HG02588 (cell line): ENCODE measurements around the gene HES5.

ENCODE experiments used
- ATAC-seq: cut with Tn5 transposase; IDR thresholded peaks from one replicate; pipeline ENCODE4 v1.9.1; 2021; ENCODE audit warnings: mild to moderate bottlenecking, moderate library complexity; ENCODE audit not compliant: unreplicated experiment

The HES5 gene

GRCh38 chr1:2501820-2502119 lies 28.3 kb downstream of the HES5 start:
- no peak for ATAC-seq

GRCh38 chr1:2501041-2501819 lies 28.8 kb downstream of the HES5 start:
- ATAC-seq = no peak

GRCh38 chr1:2499986-2500596 lies 30.0 kb downstream of the HES5 start:
- no peak for ATAC-seq

DNA sequence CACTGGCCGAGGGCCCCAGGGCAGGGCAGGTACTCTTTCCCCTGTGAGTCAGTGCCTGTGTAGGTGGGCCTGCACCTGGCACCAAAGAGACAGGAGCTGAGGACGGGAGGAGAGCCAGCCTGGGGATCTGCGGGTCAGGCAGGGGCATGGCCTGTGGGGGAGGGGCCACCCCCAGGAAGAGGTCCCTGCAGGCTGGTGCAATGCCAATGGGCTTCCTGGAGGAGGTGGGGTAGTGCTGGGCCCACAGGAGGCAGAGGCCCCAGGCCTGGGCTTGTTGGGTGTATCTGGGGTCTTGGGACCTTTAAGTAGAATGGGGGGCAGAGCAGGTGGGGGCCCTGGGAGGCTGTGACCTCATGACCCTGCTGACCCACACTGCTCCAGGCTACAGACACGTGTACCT lies 30.8 kb downstream of the HES5 start:
- no peak for ATAC-seq

DNA sequence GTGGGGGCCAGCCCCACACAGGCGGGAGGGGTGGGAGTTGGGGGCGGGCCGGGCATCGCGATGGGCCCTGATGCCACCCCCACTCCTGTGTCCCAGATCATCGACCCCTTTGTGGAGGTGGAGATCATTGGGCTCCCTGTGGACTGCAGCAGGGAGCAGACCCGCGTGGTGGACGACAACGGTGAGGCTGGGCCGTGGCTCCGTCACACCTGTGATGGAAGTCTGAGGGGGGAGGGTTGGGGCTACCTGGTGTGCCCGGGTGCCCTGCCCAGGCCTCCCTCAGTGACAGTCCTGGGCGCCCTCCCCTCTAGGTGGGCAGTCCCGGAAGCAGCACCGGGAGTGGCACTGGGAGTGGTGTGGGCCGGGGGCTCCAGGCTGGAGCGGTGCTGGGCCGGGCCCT lies 31.4 kb downstream of the HES5 start:
- no peak for ATAC-seq

GRCh38 chr1:2497891-2498290 lies 32.2 kb downstream of the HES5 start:
- no peak for ATAC-seq

DNA sequence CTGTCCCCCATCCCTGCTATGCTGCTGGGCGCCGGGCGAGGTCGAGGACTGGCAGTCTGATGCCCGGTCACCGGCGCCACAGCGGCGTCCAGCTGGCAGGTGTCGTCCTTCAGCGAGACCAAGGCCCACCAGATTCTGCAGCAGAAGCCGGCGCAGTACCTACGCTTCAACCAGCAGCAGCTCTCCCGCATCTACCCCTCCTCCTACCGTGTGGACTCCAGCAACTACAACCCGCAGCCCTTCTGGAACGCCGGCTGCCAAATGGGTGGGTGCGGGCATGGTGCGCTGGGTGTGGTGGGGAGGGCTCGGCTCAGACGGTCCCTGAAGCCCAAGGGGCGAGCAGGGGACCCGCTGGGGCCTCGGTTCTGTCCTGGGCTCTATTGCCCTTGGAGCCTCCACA lies 33.3 kb downstream of the HES5 start:
- no peak for ATAC-seq

DNA sequence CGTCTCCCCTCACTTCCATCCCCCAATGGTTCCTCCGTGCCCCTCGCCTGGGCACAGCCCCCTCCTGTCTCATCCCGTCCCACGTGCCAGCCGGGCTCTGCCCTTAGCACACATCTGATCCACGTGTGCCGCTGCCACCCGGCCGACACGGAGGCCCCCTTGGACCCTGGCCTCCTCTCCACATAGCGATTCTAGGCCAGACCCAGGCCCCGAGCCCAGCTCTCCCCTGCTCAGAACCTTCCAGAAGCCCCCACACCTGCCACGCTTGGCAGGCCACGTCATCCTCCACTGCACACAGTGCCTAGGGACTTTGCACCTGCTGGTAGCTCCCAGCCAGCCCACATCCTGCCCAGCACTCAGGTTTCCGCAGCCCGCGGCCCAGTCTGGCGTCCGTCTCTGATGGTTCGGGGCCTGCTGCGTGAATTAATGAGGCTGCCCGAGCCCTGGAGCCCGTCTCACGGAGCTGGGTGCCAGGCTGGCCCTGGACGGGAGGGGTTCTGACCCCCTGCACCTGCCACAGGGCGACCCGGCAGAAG lies 33.9 kb downstream of the HES5 start:
- ATAC-seq = no peak

- ATAC-seq = no peak
Observed at GRCh38 chr1:2495546-2495945, 34.5 kb downstream of the HES5 start.

GRCh38 chr1:2495026-2495425 lies 35.0 kb downstream of the HES5 start:
- ATAC-seq = no peak

GRCh38 chr1:2494323-2494693 lies 35.8 kb downstream of the HES5 start:
- ATAC-seq = no peak

DNA sequence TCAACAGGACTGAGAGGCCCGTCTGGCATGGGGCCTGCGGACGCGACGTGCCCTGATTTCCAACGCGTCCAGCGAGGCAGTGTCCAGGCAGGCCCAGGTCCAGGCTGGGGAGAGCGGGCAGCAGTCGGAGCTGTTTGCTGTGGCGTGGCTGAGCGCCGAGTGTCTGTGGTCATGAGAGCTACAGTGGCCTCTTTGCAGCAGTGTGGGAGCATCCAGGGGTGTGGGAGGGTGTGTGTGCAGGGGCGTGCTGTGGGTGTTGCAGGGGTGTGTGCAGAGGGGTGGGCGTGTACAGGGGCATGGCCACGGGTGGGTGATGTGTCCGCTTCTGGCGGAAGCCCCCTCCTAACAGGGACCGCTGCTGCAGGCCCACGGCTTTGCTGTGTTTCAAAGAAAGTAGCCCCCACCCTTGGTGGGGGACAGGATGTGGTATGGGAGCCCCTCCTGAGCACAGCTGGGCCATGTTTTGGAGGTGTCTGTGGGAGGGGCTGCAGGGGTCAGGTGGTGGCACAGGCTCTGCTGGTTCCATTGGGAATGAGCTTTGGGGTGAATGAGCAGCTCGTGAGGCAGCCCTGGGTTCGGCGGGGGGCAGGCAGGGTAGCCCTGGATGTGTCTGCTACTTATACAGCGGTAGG lies 36.3 kb downstream of the HES5 start:
- no peak for ATAC-seq

DNA sequence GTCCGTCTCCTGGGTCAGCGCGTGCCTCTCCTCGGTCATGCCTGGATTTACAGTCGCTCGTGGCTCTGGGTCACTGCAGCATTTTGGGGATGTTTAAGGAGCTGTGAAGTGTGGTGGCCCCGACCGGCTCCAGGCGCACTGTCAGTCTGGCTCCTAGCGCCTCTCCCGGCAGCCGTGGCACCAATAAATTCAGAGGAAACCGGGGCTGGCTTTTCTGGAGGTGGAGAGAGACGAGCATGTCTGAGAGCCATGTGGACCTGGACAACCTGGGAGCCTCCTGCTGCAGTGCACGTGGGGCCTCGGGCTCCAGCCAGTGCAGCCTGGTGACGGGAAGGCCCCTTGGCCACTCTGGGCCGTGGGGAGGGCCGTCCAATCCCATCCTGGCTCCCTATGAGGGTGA lies 36.8 kb downstream of the HES5 start:
- no peak for ATAC-seq

DNA sequence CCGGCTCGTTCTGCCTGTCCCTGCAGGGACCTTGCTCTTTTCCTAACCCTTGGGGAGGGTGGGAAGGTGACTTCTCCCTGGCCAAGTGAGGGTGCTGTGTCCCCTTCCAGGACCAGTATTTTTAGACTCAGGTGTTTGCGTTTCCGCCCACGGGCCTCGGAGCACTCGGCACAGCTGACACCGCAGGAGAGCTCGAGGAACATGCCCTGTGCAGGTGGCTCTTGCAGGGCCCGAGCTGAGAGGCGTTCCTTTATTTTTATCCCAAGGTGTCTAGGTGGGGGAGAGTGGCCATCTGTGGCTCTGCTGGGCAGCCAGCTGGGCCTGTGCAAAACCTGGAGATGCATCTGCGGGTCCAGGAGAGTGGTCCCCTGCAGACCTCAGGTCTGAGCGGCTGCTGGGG lies 38.0 kb downstream of the HES5 start:
- ATAC-seq = no peak

DNA sequence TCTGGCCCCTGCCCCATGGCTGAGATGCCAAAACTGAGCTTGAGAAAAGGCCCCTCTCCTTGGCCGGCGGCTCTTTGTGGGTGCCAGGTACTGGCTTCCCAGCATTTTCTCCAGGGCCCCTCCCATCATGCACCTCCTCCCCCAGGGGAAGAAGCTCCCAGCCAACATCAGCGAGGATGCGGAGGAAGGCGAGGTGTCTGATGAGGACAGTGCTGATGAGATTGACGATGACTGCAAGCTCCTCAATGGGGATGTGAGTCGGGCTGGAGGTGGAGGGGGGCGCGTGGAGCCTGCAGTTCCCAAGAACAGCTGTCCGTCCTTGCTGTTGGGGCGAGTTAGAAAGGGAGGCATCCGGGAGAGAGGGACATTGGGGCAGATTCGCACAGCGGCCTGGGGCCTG lies 40.4 kb downstream of the HES5 start:
- no peak for ATAC-seq

- no peak for ATAC-seq
Observed at GRCh38 chr1:2488688-2489087, 41.4 kb downstream of the HES5 start.

- no peak for ATAC-seq
Observed at GRCh38 chr1:2486558-2486957, 43.5 kb downstream of the HES5 start.

- no peak for ATAC-seq
Observed at GRCh38 chr1:2486041-2486440, 44.0 kb downstream of the HES5 start.

DNA sequence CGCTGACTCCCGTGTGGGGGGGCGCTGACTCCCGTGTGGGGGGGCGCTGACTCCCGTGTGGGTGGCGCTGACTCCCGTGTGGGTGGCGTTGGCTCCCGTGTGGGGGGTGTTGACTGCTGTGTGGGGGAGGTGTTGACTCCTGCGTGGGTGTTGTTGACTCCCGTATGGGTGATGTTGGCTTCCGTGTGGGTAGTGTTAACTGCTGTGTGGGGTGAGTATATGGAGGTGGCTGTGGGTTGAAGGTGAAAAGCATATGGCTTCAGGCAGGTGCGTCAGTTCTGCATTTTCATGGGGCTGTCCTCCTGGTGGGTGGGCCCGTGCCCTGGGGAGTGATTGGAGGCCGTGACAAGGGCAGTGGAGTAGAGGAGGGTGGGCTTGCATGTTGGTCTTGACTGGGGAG lies 46.1 kb downstream of the HES5 start:
- ATAC-seq = no peak

- no peak for ATAC-seq
Observed at GRCh38 chr1:2483026-2483425, 47.0 kb downstream of the HES5 start.

- no peak for ATAC-seq
Observed at GRCh38 chr1:2482588-2482987, 47.5 kb downstream of the HES5 start.

- ATAC-seq = no peak
Observed at GRCh38 chr1:2481885-2482284, 48.2 kb downstream of the HES5 start.
